ENCODE data around the gene RERE.

RERE gene

GRCh38 chr1:8702850-8703810, 114.3 kb downstream of the RERE start (continued):
- no peak for TF ChIP-seq GFI1B (tag by site-specific recombination; IDR thresholded peaks at IDR 0.05)
- no peak for TF ChIP-seq ZNF16 (tag by site-specific recombination; IDR thresholded peaks at IDR 0.05; ENCODE audit: low read depth)
- no peak for TF ChIP-seq ZNF23 (tag by site-specific recombination; IDR thresholded peaks at IDR 0.05; ENCODE audit: borderline replicate concordance)
- no peak for TF ChIP-seq PRDM4 (tag by site-specific recombination; IDR thresholded peaks at IDR 0.05)
- peak; percentile 62; the same call in 1 of the 2 replicates for TF ChIP-seq YY1 (tag by site-specific recombination; IDR thresholded peaks at IDR 0.05)
- peak; percentile 32; the same call in 1 of the 2 replicates for TF ChIP-seq ZNF639 (tag by site-specific recombination; IDR thresholded peaks at IDR 0.05)
- no peak for TF ChIP-seq ZNF658 (tag by site-specific recombination; IDR thresholded peaks at IDR 0.05)
- peak; percentile 54; the same call in 1 of the 2 replicates for TF ChIP-seq ZBTB6 (tag by site-specific recombination; IDR thresholded peaks at IDR 0.05)
- TF ChIP-seq ZNF76 (tag by site-specific recombination; IDR thresholded peaks at IDR 0.05; ENCODE audit: borderline replicate concordance, low read depth): 0 out of 2 replicates have a peak, but pooled peaks have one; percentile 30
- peak; percentile 98 for TF ChIP-seq ZBTB44 (tag by site-specific recombination; IDR thresholded peaks at IDR 0.05)
- no peak for TF ChIP-seq KLF1 (tag by site-specific recombination; IDR thresholded peaks at IDR 0.05)
- TF ChIP-seq ZNF112 (tag by site-specific recombination; IDR thresholded peaks at IDR 0.05): no peak
- no peak for TF ChIP-seq ZNF548 (tag by site-specific recombination; IDR thresholded peaks at IDR 0.05)
- no peak for TF ChIP-seq ZNF785 (tag by site-specific recombination; IDR thresholded peaks at IDR 0.05)
- TF ChIP-seq ZNF629 (tag by site-specific recombination; IDR thresholded peaks at IDR 0.05): peak; percentile 53
- TF ChIP-seq ZNF169 (tag by site-specific recombination; IDR thresholded peaks at IDR 0.05): no peak
- no peak for TF ChIP-seq ZNF274 (IDR thresholded peaks at IDR 0.05; ENCODE audit: low read length)
- TF ChIP-seq ZNF274 (tag by site-specific recombination; IDR thresholded peaks at IDR 0.05; ENCODE audit: borderline replicate concordance): no peak
- TF ChIP-seq ZNF501 (tag by site-specific recombination; IDR thresholded peaks at IDR 0.05): peak; percentile 56; the same call in 1 of the 2 replicates
- TF ChIP-seq SP3 (tag by site-specific recombination; IDR thresholded peaks at IDR 0.05): peak; percentile 25; the same call in 1 of the 2 replicates
- TF ChIP-seq GLI2 (tag by site-specific recombination; IDR thresholded peaks at IDR 0.05; ENCODE audit: borderline replicate concordance, low read depth): no peak
- no peak for TF ChIP-seq ZNF202 (tag by site-specific recombination; IDR thresholded peaks at IDR 0.05; ENCODE audit: borderline replicate concordance)
- no peak for TF ChIP-seq ZNF311 (tag by site-specific recombination; IDR thresholded peaks at IDR 0.05; ENCODE audit: borderline replicate concordance)
- TF ChIP-seq HIC1 (tag by site-specific recombination; IDR thresholded peaks at IDR 0.05): 0 out of 2 replicates have a peak, but pooled peaks have one; percentile 27
- TF ChIP-seq REPIN1 (tag by site-specific recombination; IDR thresholded peaks at IDR 0.05; ENCODE audit: low read depth): no peak
- TF ChIP-seq ZNF600 (tag by site-specific recombination; IDR thresholded peaks at IDR 0.05): no peak
- peak; percentile 25; the same call in 1 of the 2 replicates for TF ChIP-seq MZF1 (tag by site-specific recombination; IDR thresholded peaks at IDR 0.05; ENCODE audit: borderline replicate concordance)
- peak; percentile 80; the same call in 1 of the 2 replicates for TF ChIP-seq HOXC10 (CRISPR knock-in tag; IDR thresholded peaks at IDR 0.05)
- no peak for TF ChIP-seq ZNF792 (tag by site-specific recombination; IDR thresholded peaks at IDR 0.05)
- TF ChIP-seq ZNF302 (tag by site-specific recombination; IDR thresholded peaks at IDR 0.05; ENCODE audit: low read depth): no peak
- no peak for TF ChIP-seq SETDB1 (IDR thresholded peaks at IDR 0.05; ENCODE audit: insufficient read length, low read length)

Measured in HEK293 (cell line).